HG02938 (cell line): ENCODE measurements around the gene TNFRSF14.

ENCODE experiments used
- ATAC-seq: cut with Tn5 transposase; IDR thresholded peaks from one replicate; pipeline ENCODE4 v1.9.1; 2021; ENCODE audit warnings: mild to moderate bottlenecking, moderate library complexity; ENCODE audit not compliant: unreplicated experiment

The TNFRSF14 gene

GRCh38 chr1:2597441-2598328 lies 41.5 kb downstream of the TNFRSF14 start:
- ATAC-seq = no peak

- no peak for ATAC-seq
These were observed 42.3 kb downstream of the TNFRSF14 start for GRCh38 chr1:2598329-2598931.

- ATAC-seq = no peak
These were observed 45.6 kb downstream of the TNFRSF14 start for GRCh38 chr1:2601721-2602303.

GRCh38 chr1:2602311-2602835 lies 46.2 kb downstream of the TNFRSF14 start:
- no peak for ATAC-seq

- ATAC-seq = no peak
These were observed 46.8 kb downstream of the TNFRSF14 start for GRCh38 chr1:2602866-2603520.

DNA sequence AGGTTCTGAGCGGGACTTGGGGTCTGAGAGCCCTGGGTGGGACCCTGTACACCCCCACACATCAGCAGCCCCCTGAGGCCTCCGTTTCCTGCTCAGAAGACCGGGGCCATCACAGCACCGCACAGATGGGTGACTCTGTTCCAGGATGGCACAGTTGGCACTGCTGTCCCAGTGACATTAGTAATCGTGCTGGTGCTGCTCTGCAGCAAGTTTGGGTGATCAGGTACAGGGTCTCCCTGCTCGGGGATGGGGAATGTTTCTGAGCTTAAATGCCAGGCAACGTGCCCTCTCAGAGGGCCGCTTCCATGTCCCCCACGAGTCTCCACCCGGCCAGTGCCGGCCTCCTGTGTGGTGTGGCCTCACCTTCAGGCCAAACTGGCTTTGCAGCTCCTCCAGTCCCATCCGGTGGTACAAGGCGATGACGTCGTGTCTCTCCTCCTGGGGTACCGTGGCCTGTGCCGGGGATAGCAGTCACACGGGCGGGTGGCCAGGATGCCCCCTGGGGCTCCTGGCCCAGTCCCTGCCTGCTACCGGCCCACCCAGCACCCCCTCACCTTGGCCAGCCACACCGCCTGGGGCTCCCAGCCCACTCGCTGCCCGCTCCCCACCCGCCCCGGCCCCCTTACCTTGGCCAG lies 47.5 kb downstream of the TNFRSF14 start:
- ATAC-seq = no peak

- ATAC-seq = no peak
These were observed 48.1 kb downstream of the TNFRSF14 start for GRCh38 chr1:2604156-2604843.

GRCh38 chr1:2604844-2605508 lies 48.8 kb downstream of the TNFRSF14 start:
- ATAC-seq = no peak

DNA sequence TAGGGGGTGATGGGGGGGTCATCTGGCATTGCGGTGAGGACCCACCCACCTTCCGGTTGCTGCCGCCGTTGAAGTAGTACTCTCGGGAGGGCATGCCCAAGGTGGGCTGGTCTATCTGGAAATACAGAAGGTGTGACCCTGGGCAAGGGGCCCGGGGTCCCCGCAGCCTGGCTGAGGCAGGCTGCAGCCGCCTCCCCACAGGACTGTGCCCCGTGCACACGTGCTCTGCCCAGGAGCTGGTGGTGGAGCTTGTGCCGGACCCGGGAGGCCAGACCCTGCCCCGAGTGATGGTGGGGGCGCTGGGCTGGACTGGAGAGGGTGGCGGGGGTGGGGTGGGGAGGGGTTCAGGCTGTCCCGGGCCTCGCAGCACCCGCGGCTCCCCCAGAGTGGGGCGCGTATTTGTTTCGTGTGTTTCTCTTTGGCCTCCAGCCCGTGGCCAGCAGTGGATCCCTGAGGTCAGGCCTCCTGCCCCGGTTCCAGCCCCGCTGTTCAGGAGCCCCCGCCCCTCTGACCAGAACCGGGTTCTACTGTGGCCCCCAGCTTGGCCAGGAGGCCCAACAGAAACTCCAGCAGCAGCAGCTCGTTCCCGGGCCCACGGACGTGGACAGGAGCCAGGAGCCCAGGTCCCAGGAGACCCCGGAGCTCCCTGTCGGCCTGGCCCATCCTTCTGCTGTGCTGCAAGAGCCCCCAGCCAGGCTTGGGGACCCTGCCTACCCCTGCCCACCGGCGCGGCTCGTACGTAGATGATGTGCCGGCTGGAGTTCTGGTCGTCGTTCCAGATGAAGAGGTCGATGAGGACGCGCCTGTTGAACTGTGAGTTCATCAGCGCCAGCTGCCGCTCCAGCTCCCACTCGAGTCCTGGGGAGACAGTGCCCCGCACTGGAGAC lies 49.6 kb downstream of the TNFRSF14 start:
- ATAC-seq = no peak

DNA sequence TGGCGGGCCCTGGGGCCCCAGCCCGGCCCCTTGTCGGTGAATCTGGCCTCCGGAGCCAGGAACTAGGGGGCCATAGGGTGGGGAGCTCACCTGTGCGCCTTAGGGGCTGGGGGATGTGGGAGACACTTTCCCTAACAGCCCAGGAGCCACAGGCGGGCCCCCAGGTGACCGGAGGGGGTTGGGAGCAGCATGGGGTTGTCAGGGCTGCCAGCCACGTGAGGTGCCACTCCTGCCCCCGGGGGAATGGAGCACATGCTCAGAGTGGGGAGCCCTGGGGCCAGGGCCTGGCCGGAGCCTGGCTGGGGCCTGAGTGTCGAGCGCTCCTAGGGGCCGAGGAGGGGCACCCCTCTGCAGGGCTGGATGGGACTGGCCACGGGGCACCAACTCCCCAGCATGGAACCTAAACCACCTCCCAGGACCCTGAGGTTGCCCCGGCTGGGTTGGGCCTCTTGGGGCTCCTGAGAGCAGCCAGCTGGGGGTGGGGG lies 50.3 kb downstream of the TNFRSF14 start:
- ATAC-seq = no peak

DNA sequence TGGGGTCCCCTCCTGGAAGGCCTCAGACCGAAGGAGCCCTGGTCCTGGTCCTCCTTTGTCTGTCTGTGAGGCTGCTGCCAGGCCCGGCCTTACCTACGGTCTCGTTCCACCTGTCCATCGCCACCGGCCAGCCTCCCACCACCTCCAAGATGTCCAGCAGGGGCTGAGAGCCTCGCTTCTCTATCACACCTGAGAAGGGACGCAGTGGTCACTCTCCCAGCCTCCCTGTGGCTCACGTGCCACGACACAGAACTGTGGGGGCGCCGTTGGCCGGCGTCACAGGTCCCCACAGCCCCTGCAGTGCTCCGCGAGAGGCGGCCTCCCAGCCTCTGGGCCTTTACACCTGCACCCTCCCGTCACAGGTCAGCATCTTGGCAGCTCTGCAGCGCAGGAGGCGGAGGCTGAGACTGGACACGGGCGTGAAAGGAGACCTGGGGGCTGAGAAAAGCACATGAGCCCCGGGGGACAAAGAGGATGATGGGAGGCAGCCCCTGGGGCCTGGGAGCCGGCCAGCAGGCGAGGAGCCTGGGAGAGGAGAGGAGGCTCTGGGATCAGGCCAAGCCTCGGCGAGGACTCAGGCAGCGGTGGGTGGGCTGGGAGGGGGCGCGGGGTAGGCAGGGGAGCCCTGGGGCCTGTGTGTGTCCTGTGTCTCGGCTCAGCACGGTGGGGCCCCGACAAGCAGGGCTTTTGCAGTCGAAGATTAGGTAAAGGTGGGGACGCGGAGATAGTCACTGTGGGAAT lies 50.9 kb downstream of the TNFRSF14 start:
- no peak for ATAC-seq

DNA sequence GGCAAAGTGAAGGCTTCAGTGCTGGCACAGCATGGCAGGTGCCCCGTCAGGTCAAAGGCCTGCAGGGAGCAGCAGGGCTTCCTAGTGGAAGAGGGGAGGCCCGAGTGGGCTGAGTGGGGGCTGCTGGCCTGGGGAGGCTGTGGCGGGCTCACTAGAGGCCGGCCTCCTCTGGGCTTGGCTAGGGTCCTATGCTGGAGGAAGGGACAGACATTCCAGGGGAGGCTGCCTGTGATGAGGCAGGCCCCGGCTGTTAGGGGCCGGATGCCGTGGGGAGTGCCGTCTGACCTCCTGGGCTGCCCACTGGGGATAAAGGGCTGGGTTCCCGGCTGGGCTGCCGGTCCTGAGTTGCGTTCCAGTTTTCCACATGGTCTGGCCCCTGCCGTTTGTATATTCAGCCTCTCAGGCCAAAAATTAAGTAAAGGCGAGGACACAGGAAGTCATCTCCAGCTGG lies 51.5 kb downstream of the TNFRSF14 start:
- no peak for ATAC-seq

- no peak for ATAC-seq
These were observed 53.3 kb downstream of the TNFRSF14 start for GRCh38 chr1:2609319-2610035.

- no peak for ATAC-seq
These were observed 54.1 kb downstream of the TNFRSF14 start for GRCh38 chr1:2610036-2610959.

DNA sequence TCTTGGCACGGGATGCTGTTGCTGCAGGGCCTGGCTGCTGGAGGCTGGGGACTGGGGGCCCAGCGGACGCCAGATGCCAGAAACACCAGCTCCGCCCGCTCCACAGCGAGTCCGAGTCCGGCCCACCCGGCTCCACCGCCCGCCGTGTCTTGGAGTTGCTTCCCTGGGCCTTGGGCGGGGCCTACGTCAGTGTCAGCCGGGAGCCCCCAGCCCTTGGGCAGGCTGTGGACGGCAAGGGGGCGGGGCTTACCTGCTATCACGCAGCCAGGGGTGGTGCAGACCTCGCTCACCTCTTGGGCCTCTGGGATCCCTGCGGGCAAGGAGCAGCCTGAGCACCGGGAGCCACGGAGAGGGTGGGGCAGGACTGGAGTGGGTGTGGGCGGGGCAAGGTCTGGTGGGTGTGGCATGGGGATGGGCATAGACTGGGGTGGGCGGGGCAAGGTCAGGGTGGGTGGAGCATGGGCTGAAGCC lies 54.9 kb downstream of the TNFRSF14 start:
- no peak for ATAC-seq
